Measurements from ENCODE around the gene SPOCK1. TPM values are rescaled to one million over a fixed set of nuclear protein-coding genes. Genes with fewer than 3 reads are reported as not detected.

Gene SPOCK1
- total and polyA plus RNA-seq, 2 experiments from 2014 or later = 4.1 to 14.0 TPM

DNA sequence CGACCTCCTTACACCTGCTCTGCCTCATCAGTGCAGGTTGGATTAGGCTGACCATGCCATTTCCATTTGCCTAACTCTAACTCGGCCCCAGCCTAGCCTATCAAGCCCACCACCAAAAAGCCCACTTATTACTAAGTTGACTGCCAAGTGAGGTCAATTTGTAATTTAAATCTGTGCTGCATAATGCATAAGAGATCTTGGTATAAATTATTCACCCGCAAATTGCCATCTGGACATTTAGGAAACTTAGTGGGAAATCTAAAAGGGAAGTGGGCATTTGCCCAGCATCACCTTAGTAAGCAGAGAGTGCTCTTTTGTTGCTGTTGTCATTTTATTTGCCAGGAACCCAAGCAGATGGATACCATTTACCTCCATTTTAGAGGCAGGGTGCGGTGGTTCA, 143.0 kb downstream of the SPOCK1 start:
- Histone ChIP-seq H3K9me3 (ENCODE audit: low read depth) (no peaks in the 10 kb centered on the region), H3K27me3 (peaks cover 5% of the 10 kb centered on the region), H3K4me1 (ENCODE audit: low read depth) (no peaks in the 10 kb centered on the region), H3K36me3 (no peaks in the 10 kb centered on the region), H3K27ac (no peak overlapping the region), H3K4me3 (no peak overlapping the region)
- no peak for TF ChIP-seq CTCF (IDR thresholded peaks at IDR 0.05; ENCODE audit: low read depth, low read length)
- no peak for DNase-seq (ENCODE audit: low read depth in 1 of 2, low spot score in 1 of 2)

DNA sequence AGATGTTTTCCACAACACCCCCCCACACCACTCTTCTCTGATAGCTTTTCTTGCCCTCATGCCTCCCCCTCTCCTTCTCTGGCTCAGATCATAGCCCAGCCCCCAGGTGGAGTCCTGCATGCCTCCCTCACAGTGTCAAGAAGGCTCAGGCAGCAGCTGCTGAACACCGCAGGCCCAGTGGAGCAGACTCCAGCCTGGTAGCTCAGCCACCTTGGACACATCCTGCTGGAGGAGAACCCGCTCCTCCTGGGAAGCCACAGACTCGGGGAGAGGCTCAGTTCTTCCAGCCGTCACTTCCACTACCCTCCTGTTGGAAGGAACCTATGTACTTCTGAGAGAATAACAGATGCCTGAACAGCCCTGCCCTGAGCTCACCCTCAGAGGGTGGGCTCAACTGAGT, 143.4 kb downstream of the SPOCK1 start:
- Histone ChIP-seq H3K4me3 (no peak overlapping the region), H3K27me3 (peaks cover 5% of the 10 kb centered on the region), H3K36me3 (no peaks in the 10 kb centered on the region), H3K9me3 (ENCODE audit: low read depth) (no peaks in the 10 kb centered on the region), H3K27ac (no peak overlapping the region), H3K4me1 (ENCODE audit: low read depth) (no peaks in the 10 kb centered on the region)
- TF ChIP-seq CTCF (IDR thresholded peaks at IDR 0.05; ENCODE audit: low read depth, low read length) = no peak
- no peak for DNase-seq (ENCODE audit: low read depth in 1 of 2, low spot score in 1 of 2)

- Histone ChIP-seq H3K4me1 (ENCODE audit: low read depth) (no peaks in the 10 kb centered on the region), H3K27ac (no peak overlapping the region), H3K9me3 (ENCODE audit: low read depth) (no peaks in the 10 kb centered on the region), H3K27me3 (no peaks in the 10 kb centered on the region), H3K4me3 (no peak overlapping the region), H3K36me3 (no peaks in the 10 kb centered on the region)
- TF ChIP-seq CTCF (IDR thresholded peaks at IDR 0.05; ENCODE audit: low read depth, low read length) = no peak
- DNase-seq (ENCODE audit: low read depth in 1 of 2, low spot score in 1 of 2) = no peak
Measured at GRCh38 chr5:137352095-137352494, 147.0 kb downstream of the SPOCK1 start.

GRCh38 chr5:137350791-137351190, 148.3 kb downstream of the SPOCK1 start:
- H3K4me3 ChIP-seq = no peak overlapping the region
- H3K36me3 ChIP-seq = no peaks in the 10 kb centered on the region
- no peaks in the 10 kb centered on the region for H3K27me3 ChIP-seq
- no peaks in the 10 kb centered on the region for H3K9me3 ChIP-seq (ENCODE audit: low read depth)
- no peak for TF ChIP-seq CTCF (IDR thresholded peaks at IDR 0.05; ENCODE audit: low read depth, low read length)
- no peak for DNase-seq (ENCODE audit: low read depth in 1 of 2, low spot score in 1 of 2)
- no peak overlapping the region for H3K27ac ChIP-seq
- H3K4me1 ChIP-seq (ENCODE audit: low read depth) = no peaks in the 10 kb centered on the region

- no peaks in the 10 kb centered on the region for H3K9me3 ChIP-seq (ENCODE audit: low read depth)
- no peak overlapping the region for H3K27ac ChIP-seq
- peaks cover 6% of the 10 kb centered on the region for H3K4me1 ChIP-seq (ENCODE audit: low read depth)
- H3K36me3 ChIP-seq = no peaks in the 10 kb centered on the region
- no peak for TF ChIP-seq CTCF (IDR thresholded peaks at IDR 0.05; ENCODE audit: low read depth, low read length)
- DNase-seq (ENCODE audit: low read depth in 1 of 2, low spot score in 1 of 2) = no peak
- H3K4me3 ChIP-seq = no peak overlapping the region
- H3K27me3 ChIP-seq = no peaks in the 10 kb centered on the region
Measured at GRCh38 chr5:137348759-137349158, 150.4 kb downstream of the SPOCK1 start.

- TF ChIP-seq CTCF (IDR thresholded peaks at IDR 0.05; ENCODE audit: low read depth, low read length) = no peak
Measured at GRCh38 chr5:137347865-137348264, 151.3 kb downstream of the SPOCK1 start.

More at GRCh38 chr5:137347865-137348264, 151.3 kb downstream of the SPOCK1 start:
- no peak overlapping the region for H3K4me3 ChIP-seq
- no peak for DNase-seq (ENCODE audit: low read depth in 1 of 2, low spot score in 1 of 2)
- no peaks in the 10 kb centered on the region for H3K27me3 ChIP-seq
- H3K4me1 ChIP-seq (ENCODE audit: low read depth) = peaks cover 6% of the 10 kb centered on the region
- no peaks in the 10 kb centered on the region for H3K9me3 ChIP-seq (ENCODE audit: low read depth)
- H3K36me3 ChIP-seq = no peaks in the 10 kb centered on the region
- H3K27ac ChIP-seq = no peak overlapping the region
